Measurements from ENCODE around the gene ARHGAP28. TPM values are rescaled to one million over a fixed set of nuclear protein-coding genes. Genes with fewer than 3 reads are reported as not detected.

Gene ARHGAP28
- total RNA-seq, 1 donor from 2014 or later: 350 TPM

DNA sequence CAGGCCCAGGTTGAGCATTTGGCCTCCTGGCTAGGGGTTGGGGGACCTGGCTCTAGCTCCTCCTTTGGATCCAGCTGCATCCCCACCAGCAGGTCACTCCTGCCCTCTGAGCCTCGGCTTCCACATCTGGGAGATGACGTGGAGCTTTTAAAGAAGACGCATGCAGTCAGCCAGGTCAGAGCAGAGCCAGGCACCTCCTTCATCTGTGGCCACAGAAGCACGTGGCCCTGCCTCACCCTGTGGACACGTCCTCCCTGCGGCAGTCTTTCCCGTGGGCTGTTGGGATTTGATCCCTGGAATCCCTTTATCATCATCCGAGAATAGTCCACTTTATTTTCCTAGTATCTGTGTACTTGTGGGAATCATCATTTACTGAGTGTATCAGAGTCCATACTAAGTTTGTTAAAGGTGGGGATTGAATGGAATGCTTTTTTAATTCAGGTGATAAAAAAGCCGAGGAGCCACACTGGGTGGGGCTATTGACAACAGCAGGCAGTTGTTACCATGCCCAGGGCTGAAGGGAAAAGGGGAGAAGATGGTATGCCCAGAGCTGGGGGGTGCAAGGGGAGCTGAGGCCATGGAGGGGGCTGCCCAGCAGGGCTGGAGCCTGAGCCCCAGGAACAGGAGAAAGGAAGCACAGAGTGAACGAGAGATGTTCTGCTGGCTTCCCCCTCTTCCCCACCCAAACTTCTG, 218.0 kb downstream of the ARHGAP28 start:
- Mint-ChIP-seq H3K27me3 (ENCODE audit: unreplicated experiment) (peaks cover 8% of the 10 kb centered on the region), H3K9me3 (ENCODE audit: unreplicated experiment) (no peaks in the 10 kb centered on the region), H3K27ac (ENCODE audit: unreplicated experiment) (no peak overlapping the region), H3K4me3 (ENCODE audit: unreplicated experiment) (no peak overlapping the region), H3K36me3 (ENCODE audit: low read depth, unreplicated experiment) (peaks cover 3% of the 10 kb centered on the region), H3K4me1 (ENCODE audit: unreplicated experiment) (peaks cover 17% of the 10 kb centered on the region)
- no peak for DNase-seq (ENCODE audit: low spot score)
- TF ChIP-seq, protein P1, sequence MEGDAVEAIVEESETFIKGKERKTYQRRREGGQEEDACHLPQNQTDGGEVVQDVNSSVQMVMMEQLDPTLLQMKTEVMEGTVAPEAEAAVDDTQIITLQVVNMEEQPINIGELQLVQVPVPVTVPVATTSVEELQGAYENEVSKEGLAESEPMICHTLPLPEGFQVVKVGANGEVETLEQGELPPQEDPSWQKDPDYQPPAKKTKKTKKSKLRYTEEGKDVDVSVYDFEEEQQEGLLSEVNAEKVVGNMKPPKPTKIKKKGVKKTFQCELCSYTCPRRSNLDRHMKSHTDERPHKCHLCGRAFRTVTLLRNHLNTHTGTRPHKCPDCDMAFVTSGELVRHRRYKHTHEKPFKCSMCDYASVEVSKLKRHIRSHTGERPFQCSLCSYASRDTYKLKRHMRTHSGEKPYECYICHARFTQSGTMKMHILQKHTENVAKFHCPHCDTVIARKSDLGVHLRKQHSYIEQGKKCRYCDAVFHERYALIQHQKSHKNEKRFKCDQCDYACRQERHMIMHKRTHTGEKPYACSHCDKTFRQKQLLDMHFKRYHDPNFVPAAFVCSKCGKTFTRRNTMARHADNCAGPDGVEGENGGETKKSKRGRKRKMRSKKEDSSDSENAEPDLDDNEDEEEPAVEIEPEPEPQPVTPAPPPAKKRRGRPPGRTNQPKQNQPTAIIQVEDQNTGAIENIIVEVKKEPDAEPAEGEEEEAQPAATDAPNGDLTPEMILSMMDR (IDR thresholded peaks at IDR 0.05; ENCODE audit: unreplicated experiment): no peak

DNA sequence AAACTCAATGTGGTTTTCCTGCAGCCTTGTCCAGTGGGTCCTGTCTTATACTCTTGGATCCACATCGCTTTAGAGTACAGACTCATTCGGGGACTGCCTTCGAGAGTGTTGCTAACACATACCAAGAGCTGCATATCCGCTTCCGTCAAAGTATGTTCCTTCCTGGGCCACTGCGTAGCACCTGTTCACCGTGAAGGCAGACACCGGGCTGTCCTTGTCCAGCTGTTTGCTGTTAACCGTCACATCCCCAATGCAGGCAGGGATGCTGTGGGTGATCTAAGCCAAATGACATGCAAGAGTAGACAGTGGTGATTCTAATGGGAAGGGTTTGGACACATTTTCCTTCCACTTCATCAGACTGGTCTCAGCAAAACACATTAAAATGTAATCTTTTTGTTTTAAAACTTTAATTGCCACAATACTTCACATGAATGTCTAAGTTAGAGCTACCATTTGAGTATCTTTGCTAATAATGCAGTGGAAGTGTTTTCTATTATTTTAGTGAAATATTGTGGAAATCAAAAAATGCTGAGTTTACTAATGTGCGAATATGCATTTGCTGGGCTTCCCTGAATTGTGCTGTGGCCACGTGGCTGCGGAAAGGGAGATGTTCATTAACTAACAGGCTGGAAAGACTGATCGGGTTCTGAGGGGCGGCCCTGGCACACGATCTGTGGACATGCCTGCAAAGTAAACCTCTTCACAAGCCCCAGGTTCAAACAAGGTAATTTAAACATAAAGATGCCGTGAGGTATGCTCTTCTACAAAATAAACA, 219.0 kb downstream of the ARHGAP28 start:
- Mint-ChIP-seq H3K27ac (ENCODE audit: unreplicated experiment) (no peak overlapping the region), H3K4me1 (ENCODE audit: unreplicated experiment) (peaks cover 17% of the 10 kb centered on the region), H3K4me3 (ENCODE audit: unreplicated experiment) (no peak overlapping the region), H3K9me3 (ENCODE audit: unreplicated experiment) (no peaks in the 10 kb centered on the region), H3K36me3 (ENCODE audit: low read depth, unreplicated experiment) (peaks cover 3% of the 10 kb centered on the region), H3K27me3 (ENCODE audit: unreplicated experiment) (peaks cover 8% of the 10 kb centered on the region)
- TF ChIP-seq, protein P1 (IDR thresholded peaks at IDR 0.05; ENCODE audit: unreplicated experiment): no peak
- DNase-seq (ENCODE audit: low spot score): no peak

DNA sequence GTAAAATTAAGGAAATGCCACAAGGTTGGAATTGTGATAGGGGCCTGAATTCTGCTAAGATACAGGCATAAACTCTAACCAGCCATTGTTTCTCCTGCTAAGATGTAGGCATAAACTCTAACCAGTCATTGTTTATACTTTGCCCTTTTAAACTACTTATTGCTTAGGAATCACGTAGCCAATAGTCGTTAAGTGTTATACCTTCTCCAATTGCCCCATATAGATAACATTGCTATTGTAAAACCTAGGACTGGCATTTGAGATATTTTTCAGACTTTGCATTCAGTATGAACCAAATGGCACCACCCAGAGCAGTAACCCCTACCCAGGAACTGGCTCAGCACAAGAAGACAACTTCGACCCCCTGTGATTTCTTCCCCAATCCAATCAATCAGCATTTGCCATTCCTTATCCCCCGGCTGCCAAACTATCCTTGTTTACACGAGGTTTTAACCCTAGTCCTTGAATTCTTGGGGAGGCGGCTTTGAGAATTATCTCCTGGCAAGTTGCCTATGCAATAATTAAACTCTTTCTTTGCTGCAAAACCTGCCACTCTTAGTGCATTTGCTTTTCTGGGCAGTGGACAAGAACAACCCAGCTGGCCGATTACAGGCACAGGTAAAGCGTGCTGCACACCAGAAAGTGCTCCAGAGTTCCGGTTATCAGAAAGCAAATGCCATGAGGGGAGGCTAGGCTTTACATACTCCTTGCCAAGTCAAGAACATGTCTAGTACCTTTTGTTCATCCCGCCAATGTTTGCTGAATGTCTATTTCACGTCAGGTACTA, 220.5 kb downstream of the ARHGAP28 start:
- Mint-ChIP-seq H3K9me3 (ENCODE audit: unreplicated experiment) (no peaks in the 10 kb centered on the region), H3K27ac (ENCODE audit: unreplicated experiment) (no peak overlapping the region), H3K36me3 (ENCODE audit: low read depth, unreplicated experiment) (peaks cover 8% of the 10 kb centered on the region), H3K4me3 (ENCODE audit: unreplicated experiment) (no peak overlapping the region), H3K27me3 (ENCODE audit: unreplicated experiment) (peaks cover 14% of the 10 kb centered on the region), H3K4me1 (ENCODE audit: unreplicated experiment) (peaks cover 17% of the 10 kb centered on the region)
- TF ChIP-seq, protein P1 (IDR thresholded peaks at IDR 0.05; ENCODE audit: unreplicated experiment): no peak
- DNase-seq (ENCODE audit: low spot score): no peak

DNA sequence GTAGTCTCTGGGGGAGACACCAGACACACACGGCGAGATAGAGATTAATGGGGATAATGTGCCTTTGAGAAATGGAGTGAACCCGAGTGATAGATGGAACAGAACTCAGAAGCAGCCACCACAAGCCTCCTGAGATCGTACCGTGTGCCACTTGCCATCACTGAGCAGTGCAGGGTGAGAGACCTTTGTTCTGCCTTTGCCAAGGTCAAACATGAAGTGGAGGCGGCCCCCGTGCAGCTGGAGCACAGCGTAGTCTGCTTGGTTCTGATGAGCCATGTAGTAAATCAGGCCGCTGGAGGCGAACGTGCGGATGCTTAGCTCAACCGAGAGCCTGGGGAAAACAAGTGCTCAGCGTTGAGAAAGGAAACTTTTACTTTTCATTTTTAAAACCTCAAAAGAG, 221.1 kb downstream of the ARHGAP28 start:
- Mint-ChIP-seq H3K4me1 (ENCODE audit: unreplicated experiment) (peaks cover 17% of the 10 kb centered on the region), H3K27ac (ENCODE audit: unreplicated experiment) (no peak overlapping the region), H3K36me3 (ENCODE audit: low read depth, unreplicated experiment) (peaks cover 8% of the 10 kb centered on the region), H3K4me3 (ENCODE audit: unreplicated experiment) (no peak overlapping the region), H3K9me3 (ENCODE audit: unreplicated experiment) (no peaks in the 10 kb centered on the region), H3K27me3 (ENCODE audit: unreplicated experiment) (peaks cover 13% of the 10 kb centered on the region)
- TF ChIP-seq, protein P1 (IDR thresholded peaks at IDR 0.05; ENCODE audit: unreplicated experiment): no peak
- DNase-seq (ENCODE audit: low spot score): no peak

Measured in endothelial cell (in vitro differentiated cells).